NOMO-1 treated with dmso at 0.1 percent for 144 hours (cell line): Measurements from ENCODE around the gene HNF1B.
"Not testable (repeated sequence)": the region's sequence is repeated elsewhere in the genome, so short reads cannot be mapped to it uniquely, and the experiment has no call there.

ENCODE experiments used
- DNase-seq: peaks from one replicate; lab custom pipeline; 2025; ENCODE audit not compliant: unreplicated experiment; lab: John Stamatoyannopoulos, UW

HNF1B gene

DNA sequence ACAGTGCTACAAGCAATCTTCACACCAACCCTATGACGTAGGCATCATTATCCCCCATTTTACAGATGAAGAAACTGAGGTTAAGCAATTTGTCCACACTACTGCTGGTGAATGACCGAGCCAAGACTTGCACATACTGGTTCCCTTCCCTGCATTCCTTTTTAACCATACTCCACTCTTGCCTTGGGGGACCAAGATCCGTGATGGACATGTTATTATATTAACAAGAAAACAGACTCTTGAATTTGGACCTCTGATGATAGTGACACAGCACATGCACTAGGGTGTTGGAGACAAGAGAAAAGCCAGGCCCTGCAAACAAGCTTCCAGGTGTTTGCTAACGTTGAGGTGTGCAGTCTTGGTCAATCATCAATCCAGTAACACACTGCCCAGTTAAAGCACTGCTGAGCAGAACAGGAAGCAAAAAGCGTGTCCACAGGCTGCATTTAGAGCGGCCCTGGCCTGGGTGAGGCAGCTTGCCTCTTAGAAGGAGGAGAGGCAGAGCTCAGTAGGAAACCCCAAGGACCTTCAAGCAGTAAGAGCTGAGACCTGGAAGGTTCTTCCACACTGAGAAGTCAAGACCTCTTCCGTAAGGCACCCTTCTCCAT lies 36.7 kb downstream of the HNF1B start:
- no peak for DNase-seq

- no peak for DNase-seq
Measured at GRCh38 chr17:37706446-37706845, 38.4 kb downstream of the HNF1B start.

- no peak for DNase-seq
Measured at GRCh38 chr17:37702598-37702997, 42.3 kb downstream of the HNF1B start.

- DNase-seq: peak; percentile 71
Measured at GRCh38 chr17:37701496-37701898, 43.4 kb downstream of the HNF1B start.

DNA sequence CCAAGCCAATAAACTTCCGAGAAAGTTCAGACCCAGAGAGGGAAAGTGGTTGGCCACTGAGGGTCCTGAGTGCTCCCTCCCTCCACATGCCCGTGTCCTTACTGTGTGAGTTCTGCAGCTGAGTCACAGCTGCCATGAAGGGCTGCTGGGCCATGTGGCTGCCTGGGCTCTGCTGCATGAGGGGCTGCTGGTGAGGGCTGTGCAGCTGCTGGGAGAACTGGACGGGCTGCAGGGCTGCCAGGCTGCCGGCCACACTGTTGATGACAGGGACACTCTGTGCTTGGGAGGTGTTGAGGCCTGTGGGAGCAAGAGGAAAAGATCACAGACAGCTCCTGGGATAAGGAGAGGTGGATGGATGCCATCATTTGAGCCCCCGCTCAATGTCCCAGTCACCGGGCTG lies 44.0 kb downstream of the HNF1B start:
- DNase-seq: no peak

DNA sequence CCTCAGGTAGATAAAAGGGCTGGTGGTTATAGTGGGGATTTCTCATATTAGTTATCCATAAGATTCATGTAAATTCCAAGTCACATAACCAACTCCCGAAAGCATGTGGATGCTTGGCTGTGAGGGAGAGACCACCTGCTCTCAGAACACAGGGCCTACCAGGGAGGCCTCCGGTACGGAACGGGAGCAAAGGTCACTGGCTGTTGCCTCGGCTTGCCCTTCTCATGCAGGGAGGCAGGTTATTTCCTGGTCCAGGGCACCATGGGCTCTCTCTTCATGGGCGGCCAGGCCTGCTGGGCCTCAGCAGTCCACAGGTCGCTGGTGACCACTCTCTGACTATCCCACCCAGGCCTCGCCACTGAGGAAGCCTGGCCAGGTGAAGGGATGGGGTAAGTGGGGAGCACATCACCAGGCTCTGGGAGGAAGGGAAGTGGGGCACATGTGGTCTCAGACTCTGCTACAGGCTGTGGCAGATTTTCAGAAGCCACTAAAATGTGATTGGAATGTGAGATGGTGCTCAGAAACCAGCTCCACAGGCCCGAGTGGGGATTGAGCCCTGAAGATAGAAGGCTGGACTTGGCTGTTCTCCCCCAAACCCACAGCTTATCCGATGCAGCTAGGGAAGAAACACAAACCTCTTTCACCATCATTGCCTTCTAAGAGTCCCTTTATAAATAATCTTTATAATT lies 45.4 kb downstream of the HNF1B start:
- no peak for DNase-seq

DNA sequence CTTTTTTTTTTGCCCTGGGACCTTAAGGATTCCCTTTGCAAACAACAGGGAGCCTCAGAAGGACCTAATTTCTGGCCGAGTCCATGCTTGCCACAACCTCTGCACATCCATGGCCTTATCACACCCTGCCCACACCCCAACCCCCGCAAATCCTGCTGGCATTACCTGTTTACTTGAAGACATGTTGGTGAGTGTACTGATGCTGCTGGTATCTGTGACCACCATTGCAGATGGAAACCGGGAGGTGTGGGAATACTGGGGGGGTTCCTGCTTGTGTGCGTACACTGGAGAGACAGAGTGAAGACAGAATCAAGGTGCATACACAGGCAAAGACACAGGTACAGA lies 46.0 kb downstream of the HNF1B start:
- no peak for DNase-seq

DNA sequence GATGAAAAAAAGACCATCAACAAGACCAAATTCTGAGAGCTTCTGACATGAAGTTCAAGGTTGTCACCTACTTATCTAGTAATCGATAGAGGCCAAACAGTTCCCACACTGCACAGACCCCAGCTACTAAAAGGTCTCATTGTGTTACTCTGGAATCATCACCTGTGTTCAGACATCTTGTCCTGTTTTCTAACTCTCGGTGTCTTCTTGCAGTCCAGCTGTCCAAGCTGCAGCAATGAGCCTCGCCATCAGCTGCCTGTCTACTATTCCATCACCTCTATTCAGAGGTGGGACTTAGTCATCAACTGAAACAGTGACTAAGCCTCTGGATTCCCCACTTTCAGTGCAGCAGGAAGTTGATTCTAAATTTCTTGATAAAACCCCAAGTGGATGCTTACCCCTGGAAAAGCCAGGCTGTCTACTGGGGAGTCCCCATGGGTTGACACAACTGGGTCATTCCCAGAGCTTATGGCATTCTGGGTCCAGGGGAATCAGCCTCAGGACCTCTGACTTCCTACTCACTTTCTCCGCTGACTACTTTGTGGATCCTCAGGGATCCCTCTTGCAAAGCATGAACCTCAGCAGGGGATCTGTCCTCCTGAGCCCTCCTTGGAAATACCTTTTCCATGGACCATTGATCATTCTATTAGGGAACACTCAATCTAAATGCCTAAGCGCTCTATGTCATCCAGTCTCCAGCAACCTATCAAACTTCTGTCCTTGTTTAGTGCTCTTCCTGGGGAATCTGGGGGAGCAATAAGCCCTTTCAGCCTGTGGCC lies 46.5 kb downstream of the HNF1B start:
- no peak for DNase-seq

DNA sequence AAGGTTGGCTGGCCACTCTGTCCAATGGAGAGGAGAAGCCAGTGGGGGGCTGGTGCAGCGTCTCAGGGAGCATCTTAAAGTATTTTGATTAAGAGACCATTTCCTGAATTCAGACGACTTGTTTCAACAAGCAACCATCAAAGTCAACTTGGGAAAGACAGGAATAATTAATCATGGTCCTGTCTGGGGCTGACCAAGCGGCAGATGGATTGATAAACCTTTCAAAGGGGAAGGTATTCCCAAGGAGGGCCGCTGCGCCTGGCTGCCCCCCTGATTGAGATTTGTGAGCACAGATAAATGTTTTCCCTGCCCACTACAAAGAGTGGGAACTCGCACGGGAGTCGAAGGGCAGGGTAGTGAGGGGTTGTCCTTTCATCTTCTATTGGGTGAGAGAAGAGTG lies 47.5 kb downstream of the HNF1B start:
- no peak for DNase-seq

GRCh38 chr17:37696366-37696765 lies 48.5 kb downstream of the HNF1B start:
- DNase-seq: no peak

DNA sequence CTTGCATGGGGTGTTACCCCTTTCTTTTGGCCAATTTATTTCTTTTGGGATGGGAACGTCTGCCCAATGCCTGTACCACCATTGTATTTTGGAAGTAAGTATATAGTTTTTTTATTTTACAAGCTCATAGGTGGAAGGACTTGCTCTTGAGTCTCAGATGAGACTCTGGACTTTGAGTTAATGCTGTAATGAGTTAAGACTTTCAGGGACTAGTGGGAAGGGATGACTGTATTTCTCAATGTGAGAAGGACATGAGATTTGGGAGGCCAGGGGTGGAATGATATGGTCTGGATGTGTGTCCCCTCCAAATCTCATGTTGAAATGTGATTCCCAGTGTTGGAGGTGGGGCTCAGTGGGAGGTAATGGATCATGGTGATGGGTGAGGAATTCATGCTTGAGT lies 49.1 kb downstream of the HNF1B start:
- DNase-seq: no peak

DNA sequence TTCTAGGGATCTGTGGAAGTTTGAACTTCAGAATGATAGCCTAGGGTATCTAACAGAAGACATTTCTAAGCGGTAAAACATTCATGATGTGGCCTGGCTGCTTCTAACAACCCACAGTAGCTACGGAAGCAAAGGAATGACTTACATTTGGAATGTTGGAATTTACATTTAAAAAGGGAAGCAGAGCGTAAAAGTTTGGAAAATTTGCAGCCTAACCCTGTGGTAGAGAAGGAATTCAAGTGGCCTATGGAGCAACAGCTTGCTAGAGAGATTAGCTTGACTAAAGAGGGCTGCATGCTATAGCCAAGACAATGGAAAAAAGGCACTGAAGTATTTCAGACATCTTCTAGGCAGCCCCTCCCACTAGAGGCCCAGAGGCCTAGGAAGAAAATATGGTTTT lies 50.1 kb downstream of the HNF1B start:
- DNase-seq: no peak

DNA sequence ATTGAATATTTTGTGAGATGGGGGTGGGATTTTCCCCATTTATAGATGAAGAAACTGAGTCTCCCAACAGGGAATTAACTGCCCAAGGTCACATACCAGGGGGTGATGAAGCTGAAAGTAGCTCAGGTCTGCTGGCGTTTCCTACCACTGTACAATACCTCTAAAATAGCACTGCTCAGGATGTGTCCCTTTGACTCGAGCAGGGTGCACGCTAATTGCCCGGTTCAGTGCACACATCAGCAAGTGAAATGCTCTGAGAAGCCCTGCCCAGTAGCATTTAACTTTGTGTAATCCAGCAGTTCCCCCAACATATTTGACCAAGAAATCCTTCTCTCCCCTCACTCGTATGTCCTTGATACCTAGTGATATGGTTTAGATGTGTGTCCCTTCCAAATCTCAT lies 51.5 kb downstream of the HNF1B start:
- no peak for DNase-seq

GRCh38 chr17:37691807-37692206 lies 53.1 kb downstream of the HNF1B start:
- no peak for DNase-seq

- DNase-seq: no peak
Measured at GRCh38 chr17:37689317-37689716, 55.5 kb downstream of the HNF1B start.

- no peak for DNase-seq
Measured at GRCh38 chr17:37683454-37683984, 61.3 kb downstream of the HNF1B start.

DNA sequence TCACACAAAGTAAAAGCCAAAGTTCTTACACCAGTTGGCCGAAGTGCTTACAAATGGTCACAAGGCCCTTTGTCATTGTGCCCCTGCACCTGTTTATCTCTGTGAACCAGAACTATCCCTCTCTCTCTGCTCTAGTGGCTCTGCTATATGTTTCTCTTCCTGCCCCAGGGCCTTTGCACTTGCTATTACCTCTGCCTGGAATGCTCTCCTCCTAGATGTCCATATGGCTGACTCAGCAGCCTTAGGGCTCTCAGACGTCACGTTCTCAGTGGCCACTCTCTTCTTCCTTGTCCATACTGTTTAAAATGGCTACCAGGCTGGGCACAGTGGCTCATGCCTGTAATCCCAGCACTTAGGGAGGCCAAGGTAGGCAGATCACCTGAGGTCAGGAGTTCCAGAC lies 62.9 kb downstream of the HNF1B start:
- DNase-seq: no peak

DNA sequence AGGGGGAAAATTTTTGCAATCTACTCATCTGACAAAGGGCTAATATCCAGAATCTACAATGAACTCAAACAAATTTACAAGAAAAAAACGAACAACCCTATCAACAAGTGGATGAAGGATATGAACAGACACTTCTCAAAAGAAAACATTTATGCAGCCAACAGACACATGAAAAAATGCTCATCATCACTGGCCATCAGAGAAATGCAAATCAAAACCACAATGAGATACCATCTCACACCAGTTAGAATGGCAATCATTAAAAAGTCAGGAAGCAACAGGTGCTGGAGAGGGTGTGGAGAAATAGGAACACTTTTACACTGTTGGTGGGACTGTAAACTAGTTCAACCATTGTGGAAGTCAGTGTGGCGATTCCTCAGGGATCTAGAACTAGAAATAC lies 64.9 kb downstream of the HNF1B start:
- DNase-seq: not testable (repeated sequence)

DNA sequence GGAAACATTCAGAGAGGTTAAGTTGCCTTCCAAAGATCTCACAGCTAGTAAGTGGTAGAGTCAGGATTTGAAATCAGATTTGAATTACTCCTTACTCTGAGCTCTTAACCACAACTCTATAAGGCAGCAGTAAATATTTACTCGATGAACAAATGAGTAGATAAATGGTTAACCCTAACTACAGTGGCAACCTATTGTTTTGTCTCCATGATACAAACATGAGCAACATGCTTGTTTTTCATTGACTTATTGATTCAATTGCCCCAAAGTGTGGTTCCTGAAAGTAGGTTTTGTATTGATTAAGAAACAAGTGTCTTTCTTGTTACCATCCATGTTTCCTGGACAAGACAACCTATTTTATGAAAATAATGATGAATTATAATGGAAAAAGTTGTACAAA lies 66.8 kb downstream of the HNF1B start:
- DNase-seq: no peak

GRCh38 chr17:37677021-37677420 lies 67.8 kb downstream of the HNF1B start:
- no peak for DNase-seq

- DNase-seq: peak; percentile 19
Measured at GRCh38 chr17:37676115-37676925, 68.5 kb downstream of the HNF1B start.
